Measurements from ENCODE around the gene ZC3H18. TPM values are rescaled to one million over a fixed set of nuclear protein-coding genes. Genes with fewer than 3 reads are reported as not detected.

The ZC3H18 gene
- total and polyA plus RNA-seq, 10 of the 15 experiments (the other 5 are each of a cell fraction or from before 2014, with no cell fraction given): 1.0 to 58.3 (median 22.4) TPM

GRCh38 chr16:88624481-88624880 is 54.3 kb downstream of the ZC3H18 start (continued):
- no peak for TF ChIP-seq RAD51 (IDR thresholded peaks at IDR 0.05)
- no peak for TF ChIP-seq PAX8 (IDR thresholded peaks at IDR 0.05)
- no peak for TF ChIP-seq RFX5 (IDR thresholded peaks at IDR 0.05; ENCODE audit: low read depth, low read length)
- no peak for TF ChIP-seq NFIC (IDR thresholded peaks at IDR 0.05; ENCODE audit: low read depth, low read length)
- TF ChIP-seq, protein P1, sequence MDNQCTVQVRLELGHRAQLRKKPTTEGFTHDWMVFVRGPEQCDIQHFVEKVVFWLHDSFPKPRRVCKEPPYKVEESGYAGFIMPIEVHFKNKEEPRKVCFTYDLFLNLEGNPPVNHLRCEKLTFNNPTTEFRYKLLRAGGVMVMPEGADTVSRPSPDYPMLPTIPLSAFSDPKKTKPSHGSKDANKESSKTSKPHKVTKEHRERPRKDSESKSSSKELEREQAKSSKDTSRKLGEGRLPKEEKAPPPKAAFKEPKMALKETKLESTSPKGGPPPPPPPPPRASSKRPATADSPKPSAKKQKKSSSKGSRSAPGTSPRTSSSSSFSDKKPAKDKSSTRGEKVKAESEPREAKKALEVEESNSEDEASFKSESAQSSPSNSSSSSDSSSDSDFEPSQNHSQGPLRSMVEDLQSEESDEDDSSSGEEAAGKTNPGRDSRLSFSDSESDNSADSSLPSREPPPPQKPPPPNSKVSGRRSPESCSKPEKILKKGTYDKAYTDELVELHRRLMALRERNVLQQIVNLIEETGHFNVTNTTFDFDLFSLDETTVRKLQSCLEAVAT (IDR thresholded peaks at IDR 0.05): no peak
- TF ChIP-seq CHD4 (IDR thresholded peaks at IDR 0.05): no peak
- TF ChIP-seq ZSCAN29 (IDR thresholded peaks at IDR 0.05): no peak
- no peak for TF ChIP-seq ZNF687 (IDR thresholded peaks at IDR 0.05)

Data from GM12878 (cell line).